ENCODE results near the gene OTOP3.
"Not testable (repeated sequence)": the region's sequence is repeated elsewhere in the genome, so short reads cannot be mapped to it uniquely, and the experiment has no call there.

The OTOP3 gene

GRCh38 chr17:74911423-74911822 lies 24.3 kb upstream of the OTOP3 start:
- H3K4me3 ChIP-seq (ENCODE audit: low read length); DNase-seq (ENCODE audit: low read depth, low spot score): not testable (repeated sequence)

- H3K4me3 ChIP-seq (ENCODE audit: low read length) = no peak overlapping the region
- DNase-seq (ENCODE audit: low read depth, low spot score) = no peak
Observed at GRCh38 chr17:74916136-74916850, 19.4 kb upstream of the OTOP3 start.

- no peak for DNase-seq (ENCODE audit: low read depth, low spot score)
- no peak overlapping the region for H3K4me3 ChIP-seq (ENCODE audit: low read length)
Observed at GRCh38 chr17:74916851-74917199, 18.9 kb upstream of the OTOP3 start.

- H3K4me3 ChIP-seq (ENCODE audit: low read length) = no peak overlapping the region
- no peak for DNase-seq (ENCODE audit: low read depth, low spot score)
Observed at GRCh38 chr17:74917430-74917829, 18.3 kb upstream of the OTOP3 start.

GRCh38 chr17:74918906-74919305 lies 16.8 kb upstream of the OTOP3 start:
- H3K4me3 ChIP-seq (ENCODE audit: low read length) = no peak overlapping the region
- no peak for DNase-seq (ENCODE audit: low read depth, low spot score)

- H3K4me3 ChIP-seq (ENCODE audit: low read length) = no peak overlapping the region
- no peak for DNase-seq (ENCODE audit: low read depth, low spot score)
Observed at GRCh38 chr17:74919440-74920305, 16.0 kb upstream of the OTOP3 start.

GRCh38 chr17:74920306-74920620 lies 15.4 kb upstream of the OTOP3 start:
- H3K4me3 ChIP-seq (ENCODE audit: low read length) = no peak overlapping the region
- no peak for DNase-seq (ENCODE audit: low read depth, low spot score)

- DNase-seq (ENCODE audit: low read depth, low spot score) = no peak
- H3K4me3 ChIP-seq (ENCODE audit: low read length) = no peak overlapping the region
Observed at GRCh38 chr17:74920642-74921025, 15.1 kb upstream of the OTOP3 start.

- DNase-seq (ENCODE audit: low read depth, low spot score) = no peak
- no peak overlapping the region for H3K4me3 ChIP-seq (ENCODE audit: low read length)
Observed at GRCh38 chr17:74921026-74921681, 14.5 kb upstream of the OTOP3 start.

- DNase-seq (ENCODE audit: low read depth, low spot score) = no peak
- H3K4me3 ChIP-seq (ENCODE audit: low read length) = no peak overlapping the region
Observed at GRCh38 chr17:74921769-74922168, 13.9 kb upstream of the OTOP3 start.

GRCh38 chr17:74922172-74922571 lies 13.5 kb upstream of the OTOP3 start:
- H3K4me3 ChIP-seq (ENCODE audit: low read length) = no peak overlapping the region
- DNase-seq (ENCODE audit: low read depth, low spot score) = no peak

- DNase-seq (ENCODE audit: low read depth, low spot score) = no peak
- H3K4me3 ChIP-seq (ENCODE audit: low read length) = no peak within 1 kb of the TSS; the same call in 1 of the 2 replicates
Observed at GRCh38 chr17:74922694-74923537, 12.8 kb upstream of the OTOP3 start, which contains the start of gene USH1G. Gene USH1G (minus strand): TSS chr17:74923255. CDS start chr17:74923073, 182 bp downstream.

- H3K4me3 ChIP-seq (ENCODE audit: low read length) = no peak overlapping the region
- no peak for DNase-seq (ENCODE audit: low read depth, low spot score)
Observed at GRCh38 chr17:74923538-74924249, 12.0 kb upstream of the OTOP3 start.

- H3K4me3 ChIP-seq (ENCODE audit: low read length) = no peak within 1 kb of the TSS; the same call in 1 of the 2 replicates
- DNase-seq (ENCODE audit: low read depth, low spot score) = no peak
Observed at GRCh38 chr17:74924250-74924948, 11.3 kb upstream of the OTOP3 start, which contains the start of gene OTOP2. Gene OTOP2 (plus strand): TSS chr17:74924273. CDS start chr17:74924633, 360 bp downstream.

GRCh38 chr17:74925242-74925641 lies 10.5 kb upstream of the OTOP3 start:
- DNase-seq (ENCODE audit: low read depth, low spot score) = no peak
- no peak overlapping the region for H3K4me3 ChIP-seq (ENCODE audit: low read length)

- H3K4me3 ChIP-seq (ENCODE audit: low read length) = no peak overlapping the region
- no peak for DNase-seq (ENCODE audit: low read depth, low spot score)
Observed at GRCh38 chr17:74928786-74929185, 6.9 kb upstream of the OTOP3 start.

GRCh38 chr17:74930535-74931036 lies 5.1 kb upstream of the OTOP3 start:
- DNase-seq (ENCODE audit: low read depth, low spot score) = no peak
- no peak overlapping the region for H3K4me3 ChIP-seq (ENCODE audit: low read length)

- H3K4me3 ChIP-seq (ENCODE audit: low read length) = no peak overlapping the region
- DNase-seq (ENCODE audit: low read depth, low spot score) = no peak
Observed at GRCh38 chr17:74935048-74935447, 650 bp upstream of the OTOP3 start.

Measured in Jurkat, Clone E6-1 (cell line).